ENCODE data around the gene SLCO3A1.
"Not testable (repeated sequence)": the region's sequence is repeated elsewhere in the genome, so short reads cannot be mapped to it uniquely, and the experiment has no call there.

SLCO3A1 gene

DNA sequence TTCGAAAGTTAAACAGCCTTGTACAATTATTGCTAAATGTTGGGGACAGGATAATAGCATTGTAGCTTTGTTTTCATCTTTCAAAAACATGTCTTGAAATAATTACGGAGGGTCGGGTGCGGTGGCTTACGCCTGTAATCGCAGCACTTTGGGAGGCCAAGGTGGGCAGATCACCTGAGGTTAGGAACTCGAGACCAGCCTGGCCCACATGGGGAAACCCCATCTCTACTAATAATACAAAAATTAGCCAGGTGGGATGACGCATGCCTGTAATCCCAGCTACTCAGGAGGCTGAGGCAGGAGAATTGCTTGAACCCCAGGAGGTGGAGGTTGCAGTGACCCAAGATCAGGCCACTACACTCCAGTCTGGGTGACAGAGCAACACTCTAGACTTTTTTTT, 216.7 kb downstream of the SLCO3A1 start:
- DNase-seq (ENCODE audit: low spot score): not testable (repeated sequence)

DNA sequence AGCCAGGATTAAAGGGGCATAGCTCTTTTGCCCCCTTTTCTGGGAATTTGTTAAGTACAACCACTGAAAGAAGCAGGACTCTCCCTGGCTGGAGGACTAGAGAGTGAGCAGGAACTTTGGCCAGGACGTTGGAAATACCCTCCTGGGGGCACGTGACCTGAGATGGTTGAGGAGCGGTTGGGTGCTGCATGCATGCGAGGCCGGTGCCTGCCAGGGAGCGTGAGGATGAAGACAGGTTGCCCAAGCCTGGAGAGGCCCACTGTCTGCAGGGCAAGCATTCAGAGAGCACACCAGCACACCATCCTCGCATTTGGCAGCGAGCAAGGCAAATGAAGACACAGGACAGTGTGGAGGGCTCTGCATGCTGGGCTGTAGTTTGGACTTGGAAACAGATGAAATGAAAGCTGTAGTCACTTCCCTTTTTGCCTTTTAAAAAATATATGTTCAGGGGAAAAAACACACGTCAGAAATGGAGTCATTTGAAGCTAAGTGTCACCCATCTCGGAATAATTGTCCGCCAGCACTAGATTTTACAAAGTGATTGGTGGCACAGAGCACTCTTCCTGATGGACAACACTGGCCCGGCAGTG, 217.6 kb downstream of the SLCO3A1 start:
- DNase-seq (ENCODE audit: low spot score): no peak

DNA sequence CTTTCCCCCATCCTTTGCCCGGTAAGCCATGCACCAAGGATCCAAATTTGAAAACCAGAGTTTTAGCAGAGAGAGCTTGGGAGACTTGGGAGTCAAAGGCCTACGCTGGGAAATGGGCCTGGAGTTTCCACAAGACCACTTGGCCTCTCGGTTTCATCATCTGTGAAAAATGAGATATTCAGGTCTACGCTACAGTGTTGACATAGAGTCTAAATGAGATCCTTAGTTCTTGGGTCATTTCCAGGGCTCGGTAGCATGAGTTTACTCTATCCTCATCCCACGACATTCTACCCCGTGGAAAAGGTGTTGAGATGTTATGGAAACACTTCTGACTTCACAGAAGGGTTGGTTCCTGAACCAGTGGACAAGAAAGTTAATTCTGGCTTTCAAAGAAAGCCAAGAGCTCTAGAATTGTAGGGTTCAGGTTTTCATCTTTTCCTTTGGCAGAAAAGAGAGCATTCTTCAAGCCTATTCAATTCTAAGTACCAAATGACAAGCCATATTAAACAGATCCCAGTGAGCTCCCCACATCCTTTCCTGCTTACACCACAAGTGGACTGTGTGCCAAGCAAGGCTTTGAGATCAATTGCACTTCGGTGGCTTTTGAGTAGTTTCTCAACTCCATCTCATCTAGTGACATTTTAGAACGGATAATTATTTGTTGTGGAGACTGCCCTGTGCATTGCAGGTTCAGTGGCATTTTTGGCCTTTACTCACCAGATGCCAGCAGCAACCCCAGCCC, 219.7 kb downstream of the SLCO3A1 start:
- no peak for DNase-seq (ENCODE audit: low spot score)

DNA sequence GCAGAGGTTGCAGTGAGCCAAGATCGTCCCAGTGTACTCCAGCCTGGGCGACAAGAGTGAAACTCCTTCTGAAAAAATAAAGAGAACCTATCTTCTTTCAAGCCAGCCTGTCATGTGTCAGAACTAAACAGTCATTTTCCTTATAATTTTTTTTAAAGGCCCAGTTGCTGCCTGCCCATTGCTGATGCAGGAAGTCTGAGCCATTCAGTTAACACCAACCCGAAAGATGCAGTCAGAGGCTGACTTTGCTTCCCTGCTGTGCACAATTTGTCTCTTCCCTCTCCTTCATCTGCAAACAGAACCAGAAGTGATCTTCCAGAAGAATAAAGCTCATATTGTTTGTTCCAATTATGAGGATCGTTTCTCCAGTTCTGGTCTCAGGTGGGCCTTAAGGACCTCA, 220.6 kb downstream of the SLCO3A1 start:
- no peak for DNase-seq (ENCODE audit: low spot score)

DNA sequence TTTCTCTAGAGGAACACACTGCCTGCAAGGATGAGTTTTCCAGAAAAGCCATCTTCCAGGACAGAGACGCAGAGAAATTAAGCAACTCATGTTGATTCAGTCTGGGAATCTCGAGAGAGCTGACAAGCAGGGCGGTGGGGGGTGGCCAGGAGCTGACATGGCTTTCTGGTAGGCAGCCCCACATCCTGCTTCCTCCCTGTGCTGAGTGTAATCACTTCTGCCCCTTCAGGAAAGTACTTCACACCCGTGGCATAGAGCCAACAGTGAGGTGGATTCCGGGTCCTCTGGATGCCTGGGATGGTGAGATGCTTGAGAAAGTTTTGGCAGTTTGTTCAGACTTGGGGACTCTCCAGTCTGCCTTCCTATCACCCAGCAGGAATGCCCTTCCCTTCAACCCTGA, 221.1 kb downstream of the SLCO3A1 start:
- no peak for DNase-seq (ENCODE audit: low spot score)

DNA sequence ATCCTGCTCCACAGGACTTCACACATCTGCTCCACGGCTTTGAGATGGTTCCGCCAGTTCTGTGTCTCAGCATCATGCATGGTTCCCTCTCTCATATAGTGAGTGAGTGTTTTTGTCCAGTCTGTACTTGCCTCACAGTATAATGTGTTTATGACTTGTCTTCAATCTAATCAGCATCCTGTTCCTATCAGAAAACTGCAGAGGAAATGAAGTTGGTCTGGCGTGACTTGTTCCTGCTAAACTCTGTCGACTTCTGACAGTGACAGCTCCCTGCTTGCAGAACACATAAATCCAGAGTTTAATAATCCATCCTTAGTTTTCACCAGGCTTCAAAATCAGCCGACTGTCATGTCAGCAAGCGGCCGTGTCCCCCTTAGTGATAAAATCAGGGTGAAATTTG, 222.3 kb downstream of the SLCO3A1 start:
- no peak for DNase-seq (ENCODE audit: low spot score)

DNA sequence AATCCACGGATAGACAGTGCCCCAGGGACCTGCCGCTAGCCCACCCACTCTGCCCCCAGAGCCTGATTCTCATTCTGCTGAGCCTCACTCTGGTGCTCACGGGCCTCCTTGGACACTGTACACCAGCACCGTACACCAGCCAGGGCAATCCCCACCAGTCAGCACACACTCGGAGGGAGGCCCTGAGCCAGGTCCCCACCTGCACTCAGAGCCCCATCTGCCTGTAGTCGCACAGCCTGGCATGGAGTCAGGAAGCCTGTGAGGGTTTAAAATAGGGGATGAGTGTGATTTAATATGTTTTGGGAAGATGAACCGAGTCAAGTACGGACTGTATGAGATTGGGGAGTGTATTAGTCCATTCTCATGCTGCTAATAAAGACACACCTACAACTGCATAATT, 223.0 kb downstream of the SLCO3A1 start:
- peak; percentile 84 for DNase-seq (ENCODE audit: low spot score)

DNA sequence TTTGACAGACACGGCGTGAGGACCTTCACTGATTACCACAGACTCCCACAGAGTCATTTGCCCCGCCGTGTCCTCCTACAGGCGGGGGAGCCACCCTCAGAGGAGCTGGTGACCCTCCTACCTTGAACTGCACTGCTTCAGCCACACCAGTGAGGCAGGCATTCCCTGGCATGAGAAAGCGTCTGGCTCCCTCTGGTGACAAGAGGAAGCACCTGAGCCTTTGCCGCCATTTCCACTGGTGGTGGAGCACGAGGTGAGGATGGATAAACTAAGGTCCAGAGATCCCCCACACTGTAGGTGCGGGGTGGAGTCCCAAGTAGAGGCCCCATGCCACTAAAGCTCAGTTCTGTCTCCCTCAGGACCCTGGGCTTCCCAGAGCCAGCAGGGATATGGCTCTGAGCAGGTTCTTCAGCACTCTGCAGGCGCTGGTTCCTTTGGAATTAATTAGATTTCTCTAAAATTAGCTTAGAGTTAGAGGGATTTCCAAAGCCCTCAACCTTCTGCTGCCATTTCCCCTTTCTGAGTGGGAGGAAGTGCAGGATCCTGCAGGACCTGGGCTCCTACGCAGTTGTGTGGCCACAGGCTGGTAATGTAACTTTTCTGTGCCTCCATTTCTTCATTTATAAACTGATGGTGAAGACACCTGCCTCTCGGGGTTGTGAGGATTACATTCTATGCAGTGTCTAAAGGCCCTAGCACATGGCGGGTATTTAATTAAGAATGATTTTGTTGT, 224.0 kb downstream of the SLCO3A1 start:
- DNase-seq (ENCODE audit: low spot score): peak; percentile 84

DNA sequence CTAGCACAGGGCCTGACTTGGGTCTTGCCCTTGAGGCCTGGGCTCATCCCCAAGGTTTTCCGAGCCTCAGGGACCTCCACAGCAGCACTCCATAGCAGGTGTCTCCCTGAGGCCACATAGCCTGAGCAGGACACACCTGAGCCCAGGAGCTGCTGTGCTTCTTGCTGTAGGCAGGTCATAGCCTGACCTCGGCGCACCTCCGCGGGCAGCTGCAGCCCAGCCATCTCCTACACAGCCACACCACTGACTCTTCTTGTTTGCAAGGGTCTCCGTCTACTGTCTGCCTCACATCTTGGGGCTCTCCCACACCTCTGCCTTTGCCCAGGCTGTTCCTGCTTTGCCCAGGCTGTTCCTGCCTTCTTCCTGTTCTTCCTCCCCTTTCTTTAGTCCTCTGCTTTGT, 224.8 kb downstream of the SLCO3A1 start:
- DNase-seq (ENCODE audit: low spot score): no peak

DNA sequence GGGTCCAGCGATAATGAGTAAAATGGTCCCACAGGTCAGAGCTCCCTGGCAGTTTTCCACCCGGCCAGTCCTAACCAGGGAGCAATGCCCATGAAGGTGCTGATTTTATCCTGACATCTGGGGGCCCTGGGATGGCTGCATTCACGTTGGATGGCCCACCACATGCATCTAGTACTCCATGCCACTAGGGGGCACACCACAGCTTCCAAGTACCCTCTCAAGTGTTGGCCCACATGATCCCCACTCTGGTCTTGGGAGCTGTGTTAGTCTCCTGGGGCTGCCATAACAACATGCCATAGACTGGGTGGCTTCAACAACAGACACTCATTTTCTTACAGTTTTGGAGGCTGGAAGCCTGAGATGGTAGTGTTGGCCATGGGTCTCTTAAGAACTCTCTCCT, 225.5 kb downstream of the SLCO3A1 start:
- DNase-seq (ENCODE audit: low spot score): no peak

DNA sequence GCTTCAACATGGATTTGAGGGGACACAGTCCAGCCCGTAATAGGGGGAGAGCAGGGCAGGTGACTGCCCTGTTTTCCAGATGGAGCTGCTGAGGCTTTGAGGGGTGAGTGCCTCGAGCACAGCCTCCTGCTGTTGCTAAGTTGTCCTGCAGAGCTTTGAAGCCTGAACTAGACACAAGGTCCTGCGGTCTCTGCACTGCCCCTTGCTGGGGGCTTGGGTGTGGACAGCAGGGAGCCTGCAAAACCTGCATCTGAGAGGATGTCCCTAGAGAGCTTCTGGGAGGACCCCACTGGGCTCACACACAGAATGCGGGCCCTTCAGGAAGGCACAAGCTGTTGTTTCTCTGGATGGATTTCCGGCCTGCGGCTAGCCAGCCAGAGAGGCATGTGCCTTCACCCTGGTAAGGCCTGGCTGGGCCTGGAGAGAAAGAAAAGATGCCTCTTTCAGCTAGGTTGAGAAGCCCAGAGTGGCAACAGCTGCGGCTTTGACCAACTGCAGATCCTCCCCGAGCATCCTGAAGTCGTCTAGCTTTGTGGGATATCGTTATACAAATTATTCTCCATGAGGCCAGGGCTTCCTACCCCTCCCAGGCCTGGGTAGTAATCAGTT, 226.2 kb downstream of the SLCO3A1 start:
- DNase-seq (ENCODE audit: low spot score): no peak

DNA sequence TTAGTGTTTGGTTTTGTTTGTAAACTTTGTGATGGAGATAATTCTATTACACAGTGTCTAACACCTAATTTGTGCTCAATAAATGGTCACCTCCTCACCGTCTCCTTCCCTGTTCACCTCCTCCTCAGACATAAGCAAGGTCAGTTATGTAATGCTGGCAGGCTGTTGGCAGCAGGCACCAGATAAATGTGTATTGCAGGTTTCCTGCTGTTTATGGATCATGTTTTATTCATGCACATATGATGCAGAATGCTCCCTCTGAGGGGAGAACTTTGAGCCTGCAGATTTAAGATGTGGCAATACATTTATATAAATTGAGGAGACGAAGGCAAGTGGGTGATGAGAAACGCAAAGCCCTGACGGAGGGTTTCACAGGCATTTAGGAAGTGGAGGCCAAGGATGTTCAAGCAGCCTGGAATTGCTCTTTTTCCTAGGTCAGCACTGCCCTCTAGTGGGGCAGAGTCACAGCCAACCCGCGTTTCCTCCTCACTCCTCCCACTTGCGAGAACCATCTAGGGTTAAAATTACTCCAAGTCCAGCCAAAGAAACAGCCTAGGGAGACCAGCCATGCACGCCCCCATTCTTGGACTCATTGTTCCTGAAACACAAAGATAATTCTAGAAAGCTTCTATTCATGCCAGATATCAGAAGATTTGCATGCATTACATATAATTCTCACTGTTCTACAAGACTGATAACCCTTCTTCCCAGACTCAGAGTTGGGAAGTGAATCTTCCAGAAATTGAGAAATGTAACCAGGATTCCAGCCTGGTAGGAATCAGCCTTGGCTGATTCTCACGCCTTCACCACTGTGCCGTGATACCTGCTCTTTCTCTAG, 228.7 kb downstream of the SLCO3A1 start:
- peak; percentile 89 for DNase-seq (ENCODE audit: low spot score)

DNA sequence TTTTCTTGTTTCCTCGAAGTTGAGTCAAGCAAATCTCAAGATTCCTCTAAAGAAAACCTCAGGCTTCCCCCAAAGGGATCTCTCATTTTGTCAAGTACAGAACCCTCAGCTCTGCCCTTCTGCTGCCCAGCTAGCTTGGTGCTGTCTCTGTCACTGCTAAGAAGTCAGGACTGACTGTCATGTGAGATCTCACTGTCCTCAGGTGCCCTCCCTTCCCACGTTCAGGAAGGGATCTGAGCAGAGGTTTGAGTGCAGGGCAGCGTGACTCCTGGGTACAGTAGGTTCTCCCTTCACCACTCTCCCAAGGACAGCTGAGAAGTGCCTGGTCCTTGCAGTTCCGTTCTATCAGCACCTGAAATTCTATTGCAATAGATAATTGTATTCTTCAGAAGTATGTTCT, 229.7 kb downstream of the SLCO3A1 start:
- no peak for DNase-seq (ENCODE audit: low spot score)

DNA sequence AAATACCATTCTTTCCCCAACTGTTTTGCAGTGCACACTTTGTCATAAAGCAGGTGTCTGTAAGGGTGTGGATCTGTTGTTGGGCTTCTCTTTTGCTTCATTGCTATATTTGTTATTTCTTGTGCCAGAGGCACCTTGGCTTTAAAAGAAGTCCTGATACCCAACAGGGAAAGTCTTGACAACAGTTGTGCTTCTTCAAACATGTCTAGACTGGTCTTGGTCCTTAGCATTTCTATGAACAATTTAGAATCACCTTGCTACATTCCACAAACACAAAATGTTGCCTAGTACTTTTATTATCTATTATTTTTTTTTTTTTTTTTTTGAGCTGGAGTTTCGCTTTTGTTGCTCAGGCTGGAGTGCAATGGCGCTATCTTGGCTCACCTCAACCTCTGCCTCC, 233.7 kb downstream of the SLCO3A1 start:
- no peak for DNase-seq (ENCODE audit: low spot score)

DNA sequence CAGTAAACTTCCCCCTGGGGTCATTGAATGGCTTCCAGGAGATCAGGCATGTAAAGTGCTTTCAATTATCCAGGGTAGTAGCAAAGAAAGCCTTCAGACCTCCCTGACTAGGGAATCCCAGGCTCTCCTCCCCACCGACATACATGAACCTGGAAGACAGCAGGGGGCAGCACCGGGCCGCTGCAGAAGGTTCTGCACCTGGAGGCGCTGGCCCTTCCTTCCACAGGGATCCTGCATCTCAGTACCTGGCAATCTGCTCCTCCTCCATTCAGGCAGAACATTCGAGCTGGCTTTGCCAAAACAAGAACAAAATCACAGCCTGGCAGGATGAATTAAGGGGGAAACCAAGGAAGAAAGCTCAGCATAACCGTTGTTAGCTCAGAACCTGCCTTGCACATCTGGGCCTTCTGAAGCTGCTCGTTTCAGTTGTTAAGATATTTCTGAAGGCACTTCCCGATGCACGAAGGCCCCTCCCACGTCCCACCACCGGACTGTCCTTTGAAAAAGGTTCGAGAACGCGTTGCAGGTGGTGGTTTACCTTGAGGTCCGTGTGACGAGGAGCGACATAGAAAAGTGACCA, 237.7 kb downstream of the SLCO3A1 start:
- DNase-seq (ENCODE audit: low spot score): peak; percentile 86

DNA sequence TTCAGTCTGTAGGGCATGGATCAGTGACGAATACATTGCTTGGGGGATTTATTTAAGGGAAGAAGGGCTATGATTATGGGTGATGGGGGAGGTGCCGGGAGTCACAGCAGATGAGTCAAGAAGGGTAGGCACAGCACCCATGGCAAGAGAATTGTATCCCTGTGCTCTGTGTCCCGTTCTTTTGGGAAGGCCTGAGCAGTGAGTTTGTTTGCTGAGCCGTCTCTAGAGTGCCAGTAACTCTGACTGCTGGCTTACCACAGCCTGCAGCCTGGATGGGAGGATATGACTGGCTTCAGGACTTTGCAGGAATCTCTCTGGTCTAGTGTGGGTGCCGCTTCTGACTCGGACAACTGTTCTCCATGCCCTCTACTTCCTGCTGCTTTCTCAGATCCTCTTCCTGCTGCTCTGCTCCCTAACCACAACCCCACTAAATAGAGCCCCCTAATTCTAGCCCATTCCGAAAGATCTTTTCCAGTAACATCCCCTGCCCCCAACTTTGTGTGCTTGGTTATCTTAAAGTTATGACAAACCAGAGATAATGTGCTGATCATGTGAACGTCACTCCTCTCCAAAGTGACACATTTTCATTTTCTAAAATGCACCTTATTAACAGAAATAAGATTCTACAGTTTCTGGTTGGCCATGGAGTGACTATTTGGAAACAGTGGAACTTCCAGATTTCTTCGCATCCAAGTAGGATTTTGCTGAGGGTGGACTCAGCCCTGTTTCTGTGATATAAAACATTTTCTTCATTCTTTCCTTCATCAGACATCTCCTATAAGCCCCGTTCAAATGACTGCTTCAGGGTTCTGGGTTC, 239.0 kb downstream of the SLCO3A1 start:
- DNase-seq (ENCODE audit: low spot score): no peak

DNA sequence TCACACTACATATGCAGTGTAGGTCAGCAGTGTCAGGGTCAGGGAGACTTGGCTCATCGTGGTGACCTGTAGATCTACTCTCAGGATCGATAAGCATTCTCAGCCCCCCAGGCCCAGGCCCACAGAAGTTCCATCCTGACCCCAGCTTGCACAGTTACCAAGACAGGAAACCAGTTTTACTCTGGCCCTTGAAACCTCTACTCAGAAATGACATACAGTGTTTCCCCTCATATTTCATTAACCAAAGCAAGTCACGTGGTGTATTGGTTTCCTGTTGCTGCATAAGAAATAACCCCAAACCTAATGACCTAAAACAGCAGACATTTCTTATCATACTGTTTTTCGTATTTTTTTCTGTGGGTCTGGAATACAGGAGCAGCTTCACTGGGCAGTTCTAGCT, 242.2 kb downstream of the SLCO3A1 start:
- no peak for DNase-seq (ENCODE audit: low spot score)

DNA sequence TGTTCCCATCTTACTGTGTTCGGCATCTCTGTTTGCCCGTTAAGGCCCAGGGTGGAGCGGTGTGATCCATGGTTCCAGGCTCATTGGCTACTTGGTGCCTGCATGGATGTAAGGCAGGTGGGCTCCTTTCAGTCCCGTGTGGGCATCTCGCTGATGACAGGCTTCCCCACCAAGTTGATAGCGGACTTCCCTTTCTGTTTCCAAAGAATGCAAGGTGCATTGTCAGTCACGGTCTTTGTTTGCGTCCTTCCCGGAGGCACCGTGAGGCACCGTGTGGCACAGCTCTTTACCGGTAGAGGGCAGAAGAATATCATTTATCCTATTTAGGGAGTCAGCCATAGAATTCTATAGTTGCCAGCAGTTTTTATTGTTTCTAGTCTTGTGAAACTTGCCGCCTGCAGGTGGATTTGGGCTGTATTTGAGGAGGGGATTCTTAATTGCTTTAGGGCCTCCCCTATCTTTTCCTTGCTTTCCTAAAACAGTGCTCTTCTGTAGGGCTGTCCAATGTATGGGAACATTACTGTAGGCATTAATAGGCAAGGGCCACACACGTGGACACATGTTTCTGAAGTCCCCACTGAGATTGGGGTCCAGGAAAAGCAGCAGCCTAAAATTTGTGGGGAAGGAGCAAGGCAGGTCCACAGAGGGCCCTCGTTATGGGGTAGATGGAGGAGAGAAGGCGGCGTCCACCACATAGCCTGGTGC, 244.1 kb downstream of the SLCO3A1 start:
- peak; percentile 74 for DNase-seq (ENCODE audit: low spot score)

DNA sequence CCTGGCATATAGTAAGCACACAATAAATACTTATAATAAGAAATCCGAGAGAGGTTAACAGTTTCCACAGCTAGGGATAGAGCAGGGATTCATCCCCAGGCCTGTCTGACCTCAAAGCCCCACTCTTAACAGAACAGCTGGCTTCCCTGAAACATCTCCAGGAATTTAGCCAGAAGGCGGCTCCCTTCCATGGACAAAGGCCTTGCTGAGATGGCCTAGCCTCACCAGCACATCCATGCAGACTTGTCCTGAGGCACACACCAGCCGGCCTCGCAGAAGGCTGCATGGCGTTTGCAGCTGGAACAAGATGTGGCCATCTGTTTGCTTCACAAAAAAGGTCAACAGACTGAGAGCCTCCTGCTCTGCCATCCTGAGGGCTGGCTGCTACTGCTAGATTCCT, 245.4 kb downstream of the SLCO3A1 start:
- DNase-seq (ENCODE audit: low spot score): no peak

DNA sequence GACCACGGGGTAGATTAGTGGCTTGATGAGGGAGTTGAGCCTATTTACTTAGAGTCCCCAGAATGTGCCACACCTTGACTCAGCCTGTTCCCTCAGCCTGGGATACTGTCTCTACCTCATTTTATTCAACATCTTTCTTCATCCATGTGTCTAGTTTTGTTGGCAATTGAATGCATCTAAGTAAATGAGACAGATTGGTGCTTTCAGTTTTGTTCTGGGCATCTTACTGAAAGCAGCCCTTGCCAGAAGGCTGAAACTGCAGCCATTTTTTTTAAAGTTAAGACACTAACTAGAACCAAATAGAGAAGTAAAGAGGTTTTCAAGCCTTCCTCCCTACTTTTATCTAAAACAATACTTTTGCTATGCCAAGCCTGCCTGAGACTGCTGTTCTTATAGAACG, 246.8 kb downstream of the SLCO3A1 start:
- no peak for DNase-seq (ENCODE audit: low spot score)
